Lung (tissue), 12 donors: Measurements from ENCODE around the gene SUZ12. TPM values are rescaled to one million over a fixed set of nuclear protein-coding genes. Genes with fewer than 3 reads are reported as not detected.
"Not testable (repeated sequence)": the region's sequence is repeated elsewhere in the genome, so short reads cannot be mapped to it uniquely, and the experiment has no call there.

Experiments used
- ATAC-seq: fragments of 200-7000 bp; cut with Tn5 transposase; one replicate; pipeline ENCODE4 v1.9.1; 2020; ENCODE audit warnings: moderate number of reproducible peaks; ENCODE audit not compliant: insufficient read depth, low FRiP score
- DNase-seq, 3 donors: peaks; one replicate each; pipeline ENCODE4 v3.0.0-alpha.2; 2013 to 2017
- H3K27ac ChIP-seq, 2 donors: one replicate each; pipeline ENCODE4 v1.5.1; 2013; ENCODE audit warnings: mild to moderate bottlenecking in 2 of 2, moderate library complexity in 2 of 2, control low read depth in 1 of 2, inconsistent platforms in 1 of 2, low read depth in 1 of 2, low read length in 1 of 2
- H3K27me3 ChIP-seq, 3 donors: one replicate each; pipeline ENCODE4 v1.5.1; 2013; ENCODE audit warnings: low read length in 2 of 3; ENCODE audit not compliant: control insufficient read depth in 3 of 3, insufficient read depth in 3 of 3
- H3K36me3 ChIP-seq, 4 donors: one replicate each; pipeline ENCODE4 v1.5.1; 2013; ENCODE audit warnings: low read length in 4 of 4, mild to moderate bottlenecking in 1 of 4, moderate library complexity in 1 of 4; ENCODE audit not compliant: control insufficient read depth in 4 of 4, insufficient read depth in 4 of 4
- H3K4me1 ChIP-seq, 5 donors: one replicate each; pipeline ENCODE4 v1.5.1; 2013; ENCODE audit warnings: low read length in 5 of 5, mild to moderate bottlenecking in 2 of 5, moderate library complexity in 1 of 5; ENCODE audit not compliant: control insufficient read depth in 5 of 5, insufficient read depth in 5 of 5
- H3K4me3 ChIP-seq: one replicate; pipeline ENCODE4 v1.5.1; 2013; ENCODE audit warnings: mild to moderate bottlenecking, control low read depth, moderate library complexity
- H3K9ac ChIP-seq, 2 donors: one replicate each; pipeline ENCODE4 v1.5.1; 2013; ENCODE audit warnings: low read length in 2 of 2, control low read depth in 1 of 2; ENCODE audit not compliant: insufficient read depth in 1 of 2
- H3K9me3 ChIP-seq, 4 donors: one replicate each; pipeline ENCODE4 v1.5.1; 2013; ENCODE audit warnings: low read length in 3 of 4, mild to moderate bottlenecking in 1 of 4, moderate library complexity in 1 of 4; ENCODE audit not compliant: control insufficient read depth in 4 of 4, insufficient read depth in 3 of 4
- CTCF ChIP-seq: IDR thresholded peaks from 2 replicates; pipeline ENCODE4 v1.5.1; 2012; ENCODE audit warnings: mild to moderate bottlenecking; ENCODE audit errors: control extremely low read depth, extremely low read depth
- WGBS, 2 donors: extraction: QIAGEN DNeasy Blood & Tissue Kit; methylation state at CpG; one replicate each; pipeline ENCODE4 v1.1.7; 2013; 5-methylcytosine and 5-hydroxymethylcytosine counted together
- polyA plus RNA-seq, 2 donors: library from polyadenylated mRNA; stranded (reverse); fragments of 200-250 nt; gene quantifications; one replicate each; pipeline ENCODE4 v1.2.1, GENCODE V29; 2013
- total RNA-seq, 2 donors: library from RNA; depleted of rRNA in 1 of 2; stranded (reverse); fragments of >200 nt in 1 of 2; gene quantifications; one replicate each; pipeline ENCODE4 v1.2.1, GENCODE V29; 2014 to 2021
- donor health status: control.
- donor health status: control.
- donor health status: Bipolar disorder and iron deficiency.
- donor health status: healthy.
- donor health status: DM: yes; HTN: yes; CAD: no.

SUZ12 gene
- total and polyA plus RNA-seq, 4 donors: 11.6 to 44.7 (median 16.2) TPM

- Histone ChIP-seq H3K4me3 (no peak overlapping the region), H3K4me1 (no peaks in the 10 kb centered on the region), H3K9ac (no peak overlapping the region), H3K27ac (no peak overlapping the region), H3K9me3 (no peaks in the 10 kb centered on the region), H3K27me3 (no peaks in the 10 kb centered on the region), H3K36me3 (peaks cover 4 to 10% (median 5%) of the 10 kb centered on the region in 4 donors)
- ATAC-seq (no peak), DNase-seq (no peak)
- TF ChIP-seq CTCF: no peak
- 54 to 85% methylated on average over 1 of the region's 1 CpG for WGBS, 2 donors
These were observed 82.4 kb downstream of the SUZ12 start for GRCh38 chr17:32019228-32019627.

- WGBS, 2 donors: 93 to 96% methylated on average over 16 of the region's 16 CpGs
- ATAC-seq: no peak
- Histone ChIP-seq H3K4me3 (no peak overlapping the region), H3K27me3 (no peaks in the 10 kb centered on the region), H3K4me1 (no peaks in the 10 kb centered on the region), H3K36me3 (peaks cover 4 to 10% (median 5%) of the 10 kb centered on the region in 4 donors), H3K9ac (no peak overlapping the region), H3K27ac (no peak overlapping the region), H3K9me3 (no peaks in the 10 kb centered on the region)
- peak in 2 of 3 donors; percentile 6 to 17 for DNase-seq
- no peak for TF ChIP-seq CTCF
These were observed 84.3 kb downstream of the SUZ12 start for GRCh38 chr17:32020943-32021614.

- Histone ChIP-seq H3K27me3 (no peaks in the 10 kb centered on the region), H3K4me1 (no peaks in the 10 kb centered on the region), H3K4me3 (no peak overlapping the region), H3K9me3 (no peaks in the 10 kb centered on the region), H3K9ac (no peak overlapping the region), H3K27ac (no peak overlapping the region), H3K36me3 (peaks cover 4 to 10% (median 5%) of the 10 kb centered on the region in 4 donors)
- WGBS, 2 donors: 96% methylated on average over 7 of the region's 7 CpGs
- no peak for ATAC-seq
- DNase-seq: no peak
- TF ChIP-seq CTCF: no peak
These were observed 84.8 kb downstream of the SUZ12 start for GRCh38 chr17:32021615-32021955.

- H3K9ac ChIP-seq, H3K27me3 ChIP-seq, H3K27ac ChIP-seq, H3K4me3 ChIP-seq, H3K9me3 ChIP-seq, DNase-seq, H3K4me1 ChIP-seq, ATAC-seq: not testable (repeated sequence)
- peaks cover 5 to 11% (median 6%) of the 10 kb centered on the region in 4 donors for H3K36me3 ChIP-seq
- 99 to 100% methylated on average over 3 to 5 of the region's 5 CpGs for whole genome bisulfite sequencing, 2 donors
These were observed 85.7 kb downstream of the SUZ12 start for GRCh38 chr17:32022554-32022953.

- not testable (repeated sequence) for ATAC-seq, H3K27ac ChIP-seq, H3K36me3 ChIP-seq, H3K4me1 ChIP-seq, H3K27me3 ChIP-seq, H3K9me3 ChIP-seq, DNase-seq, H3K9ac ChIP-seq, H3K4me3 ChIP-seq
- WGBS, 2 donors: 91 to 97% methylated on average over 4 of the region's 4 CpGs
These were observed 90.5 kb downstream of the SUZ12 start for GRCh38 chr17:32027271-32027670.
